Measurements from ENCODE around the gene PSME2. TPM values are rescaled to one million over a fixed set of nuclear protein-coding genes. Genes with fewer than 3 reads are reported as not detected.

Gene PSME2
- total and polyA plus RNA-seq, 12 donors, result 107 to 752 (median 243) TPM

GRCh38 chr14:24189460-24189859, 43.0 kb upstream of the PSME2 start:
- intact Hi-C loops (cut with DNase I), result no loop called here
- DNase-seq, result no peak
- H3K36me3 ChIP-seq (replicated peaks in 1 of 2), result peaks cover 0 to 52% of the 10 kb centered on the region in 2 donors
- 88 to 98% (median 91%) methylated on average over 9 of the region's 9 CpGs for WGBS, 4 donors
- no peaks in the 10 kb centered on the region for H3K27me3 ChIP-seq
- H3K4me3 ChIP-seq, result no peak overlapping the region
- TF ChIP-seq CTCF (IDR thresholded peaks at IDR 0.05) (no peak), POLR2A (IDR thresholded peaks at IDR 0.05) (no peak)
- peak overlapping the region in 1 of 5 donors; percentile 50 for H3K27ac ChIP-seq
- H3K4me1 ChIP-seq (replicated peaks in 1 of 2), result peaks cover 13 to 21% of the 10 kb centered on the region in 2 donors
- H3K9me3 ChIP-seq (replicated peaks in 1 of 3), result no peaks in the 10 kb centered on the region

DNA sequence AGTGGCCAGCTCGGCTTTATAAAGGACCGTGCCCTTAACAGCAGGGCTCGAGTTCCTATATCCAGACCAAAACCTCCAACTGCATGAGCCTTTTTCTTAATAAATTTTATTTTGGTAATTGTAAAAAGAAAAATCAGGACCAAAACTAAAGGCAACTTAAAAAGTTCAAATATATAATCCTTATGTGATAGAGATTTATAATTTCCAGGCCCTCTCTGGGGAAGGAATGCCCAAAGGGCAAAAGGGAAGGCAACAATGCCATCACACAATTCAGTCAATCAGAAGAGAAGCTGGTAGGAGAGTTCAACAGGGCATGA, 42.6 kb upstream of the PSME2 start:
- Histone ChIP-seq H3K27ac (peak overlapping the region in 2 of 5 donors; percentile 50 to 88), H3K9me3 (replicated peaks in 1 of 3) (no peaks in the 10 kb centered on the region), H3K4me1 (replicated peaks in 1 of 2) (peaks cover 9 to 17% of the 10 kb centered on the region in 2 donors), H3K27me3 (no peaks in the 10 kb centered on the region), H3K36me3 (replicated peaks in 1 of 2) (peaks cover 0 to 57% of the 10 kb centered on the region in 2 donors), H3K4me3 (peak overlapping the region in 1 of 4 donors; percentile 69)
- 1 to 4% (median 2%) methylated on average over 3 of the region's 3 CpGs for WGBS, 4 donors
- DNase-seq, result no peak
- intact Hi-C loops (cut with DNase I), result no loop called here
- TF ChIP-seq POLR2A (IDR thresholded peaks at IDR 0.05) (no peak), CTCF (IDR thresholded peaks at IDR 0.05) (no peak)

DNA sequence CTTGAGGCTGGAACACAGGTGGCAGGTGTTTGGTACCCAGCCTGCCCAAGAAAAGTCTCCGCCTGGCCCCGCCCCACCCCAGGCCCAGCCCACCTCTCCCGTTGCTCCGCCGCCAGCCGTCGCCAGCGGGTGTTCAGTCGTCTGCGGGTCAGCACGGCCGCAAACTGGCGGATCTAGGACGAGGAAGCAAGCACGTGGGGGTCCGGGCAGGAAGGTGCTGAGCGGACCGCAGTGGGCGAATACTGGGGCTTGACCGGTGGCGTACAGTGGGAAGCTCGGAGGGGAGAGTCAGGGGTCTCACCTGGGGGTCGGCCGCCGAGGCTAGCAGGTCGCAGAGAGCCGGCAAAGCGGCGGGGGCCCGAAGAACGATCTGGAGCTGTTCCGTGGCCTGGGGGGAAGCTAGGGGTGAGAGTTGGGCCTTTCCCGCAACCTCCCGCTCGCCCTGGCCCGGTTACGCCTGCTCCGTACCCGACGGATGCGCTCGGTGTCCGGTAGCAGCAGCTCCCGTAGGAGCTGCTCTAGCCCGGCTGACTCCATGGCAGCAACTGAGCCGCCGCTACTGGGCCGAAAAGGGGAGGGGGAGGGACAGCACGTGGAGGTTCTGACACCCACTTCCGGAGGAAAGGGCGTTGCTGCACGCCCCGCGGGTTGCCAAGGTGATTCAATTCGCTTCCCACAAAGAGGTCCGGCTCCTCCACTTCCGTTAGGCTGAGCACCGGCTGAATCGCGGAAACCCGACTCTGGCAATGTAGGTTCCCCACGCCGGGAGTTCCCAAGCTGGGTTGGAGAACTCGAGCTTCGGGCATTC, 42.0 kb upstream of the PSME2 start, which contains the start of gene IPO4:
Gene IPO4, minus strand, starts transcription at position 566 of the 808 bp plus-strand sequence. Its CDS starts 29 bp downstream, at position 537.
- Histone ChIP-seq H3K4me3 (peak within 1 kb of the TSS in 3 of 4 donors; percentile 32 to 80 (median 69)), H3K9me3 (replicated peaks in 1 of 3) (no peaks in the 10 kb centered on the region), H3K36me3 (replicated peaks in 1 of 2) (peaks cover 0 to 62% of the 10 kb centered on the region in 2 donors), H3K4me1 (replicated peaks in 1 of 2) (peaks cover 9 to 17% of the 10 kb centered on the region in 2 donors), H3K27ac (peak within 1 kb of the TSS in 4 of 5 donors; percentile 58 to 88 (median 76)), H3K27me3 (no peaks in the 10 kb centered on the region)
- TF ChIP-seq POLR2A (IDR thresholded peaks at IDR 0.05) (peak; percentile 55 to 85), CTCF (IDR thresholded peaks at IDR 0.05) (no peak)
- 0 to 1% (median 0%) methylated on average over 17 to 65 of the region's 65 CpGs for WGBS, 4 donors
- DNase-seq, result peak; percentile 95 to 99 (median 98)
- intact Hi-C loops (cut with DNase I), result no loop called here

DNA sequence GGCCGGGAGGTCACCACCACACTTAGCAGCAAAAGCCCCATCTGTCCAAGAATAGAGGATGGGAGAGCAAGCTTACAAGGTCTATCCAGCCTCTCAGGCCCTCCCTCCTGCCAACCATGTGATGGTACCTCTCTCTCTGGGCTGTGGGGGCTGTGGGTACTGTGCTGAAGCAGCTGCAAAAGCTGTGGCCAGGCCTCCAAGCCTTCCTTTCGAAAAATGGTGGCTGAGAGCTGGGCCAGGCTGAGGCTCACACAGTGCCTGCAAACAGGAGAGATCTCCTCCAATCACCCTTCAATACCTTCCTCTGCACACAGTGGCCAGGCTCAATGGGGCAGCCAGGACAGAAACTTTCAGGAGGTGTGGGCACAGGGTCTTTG, 41.1 kb upstream of the PSME2 start:
- 69 to 90% (median 87%) methylated on average over 2 of the region's 2 CpGs for WGBS, 4 donors
- intact Hi-C loops (cut with DNase I), result no loop called here
- DNase-seq, result no peak
- Histone ChIP-seq H3K27me3 (no peaks in the 10 kb centered on the region), H3K27ac (peak overlapping the region in 2 of 5 donors; percentile 80 to 88), H3K4me1 (replicated peaks in 1 of 2) (peaks cover 9 to 17% of the 10 kb centered on the region in 2 donors), H3K4me3 (no peak overlapping the region), H3K36me3 (replicated peaks in 1 of 2) (peaks cover 0 to 65% of the 10 kb centered on the region in 2 donors), H3K9me3 (replicated peaks in 1 of 3) (no peaks in the 10 kb centered on the region)
- no peak for TF ChIP-seq CTCF (IDR thresholded peaks at IDR 0.05)
- no peak for TF ChIP-seq POLR2A (IDR thresholded peaks at IDR 0.05)
